Adrenal gland (tissue), 5 donors: ENCODE data around the gene C1orf94.

Experiments used
- POLR2A ChIP-seq, 2 donors: fragments of 450-650 bp; IDR thresholded peaks; one replicate each; pipeline ENCODE4 v1.6.1; 2017; ENCODE audit warnings: antibody characterized with exemption in 2 of 2, mild to moderate bottlenecking in 2 of 2, moderate library complexity in 1 of 2
- TF ChIP-seq, protein P1 (sequence below), 6 experiments: fragments of 450-650 bp in 4 of 6; fragments of 200-600 bp in 2 of 6; sonication (generic) in 1 of 6; IDR thresholded peaks; 1 replicate in 5 of 6; 2 replicates in 1 of 6; pipeline versions ENCODE4 v1.5.1 to v1.8.0; 2016 to 2021; ENCODE audit warnings: antibody characterized with exemption in 6 of 6, mild to moderate bottlenecking in 2 of 6, moderate library complexity in 1 of 6
- donor health status: DM: no; HTN: no; CAD: no.

DNA sequence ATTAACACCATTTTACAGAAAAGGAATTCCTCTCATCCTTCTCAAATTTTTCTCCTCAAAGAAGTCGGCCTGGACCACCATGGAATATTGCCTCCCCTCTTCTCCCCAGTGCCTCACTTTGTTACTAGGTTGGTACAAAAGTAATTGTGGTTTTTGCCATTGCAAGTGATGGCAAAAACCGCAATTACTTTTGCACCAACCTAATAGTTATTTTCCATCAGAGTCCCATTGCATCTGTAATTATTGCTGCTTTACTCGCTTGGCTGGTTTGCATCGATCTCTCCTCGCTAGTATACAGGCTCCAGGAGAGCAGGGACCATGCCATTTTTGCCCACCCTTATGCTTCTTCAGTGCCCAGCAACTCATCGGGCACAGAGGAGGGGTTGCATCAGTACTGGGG, 963 bp upstream of the C1orf94 start:
- no peak for TF ChIP-seq POLR2A (IDR thresholded peaks at IDR 0.05)
- TF ChIP-seq, protein P1, sequence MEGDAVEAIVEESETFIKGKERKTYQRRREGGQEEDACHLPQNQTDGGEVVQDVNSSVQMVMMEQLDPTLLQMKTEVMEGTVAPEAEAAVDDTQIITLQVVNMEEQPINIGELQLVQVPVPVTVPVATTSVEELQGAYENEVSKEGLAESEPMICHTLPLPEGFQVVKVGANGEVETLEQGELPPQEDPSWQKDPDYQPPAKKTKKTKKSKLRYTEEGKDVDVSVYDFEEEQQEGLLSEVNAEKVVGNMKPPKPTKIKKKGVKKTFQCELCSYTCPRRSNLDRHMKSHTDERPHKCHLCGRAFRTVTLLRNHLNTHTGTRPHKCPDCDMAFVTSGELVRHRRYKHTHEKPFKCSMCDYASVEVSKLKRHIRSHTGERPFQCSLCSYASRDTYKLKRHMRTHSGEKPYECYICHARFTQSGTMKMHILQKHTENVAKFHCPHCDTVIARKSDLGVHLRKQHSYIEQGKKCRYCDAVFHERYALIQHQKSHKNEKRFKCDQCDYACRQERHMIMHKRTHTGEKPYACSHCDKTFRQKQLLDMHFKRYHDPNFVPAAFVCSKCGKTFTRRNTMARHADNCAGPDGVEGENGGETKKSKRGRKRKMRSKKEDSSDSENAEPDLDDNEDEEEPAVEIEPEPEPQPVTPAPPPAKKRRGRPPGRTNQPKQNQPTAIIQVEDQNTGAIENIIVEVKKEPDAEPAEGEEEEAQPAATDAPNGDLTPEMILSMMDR (IDR thresholded peaks at IDR 0.05): no peak
